K562 (cell line): Measurements from ENCODE around the gene ANGEL2. TPM values are rescaled to one million over a fixed set of nuclear protein-coding genes. Genes with fewer than 3 reads are reported as not detected.
A peak's percentile ranks its signal among the peaks of the same experiment; 100 is the strongest.

Source experiments
- CHD1 ChIP-seq: fragments of 200-600 bp; sonication (generic); IDR thresholded peaks from one replicate; pipeline ENCODE4 v1.6.1; 2012; ENCODE audit warnings: mild to moderate bottlenecking, moderate library complexity, low read length, inconsistent platforms
- L3MBTL2 ChIP-seq: fragments of 450-650 bp; IDR thresholded peaks from 2 replicates; pipeline ENCODE4 v1.6.1; 2016; ENCODE audit warnings: mild to moderate bottlenecking, moderate library complexity
- MEIS2 ChIP-seq: fragments of 450-650 bp; IDR thresholded peaks from 2 replicates; pipeline ENCODE4 v1.6.1; 2014; ENCODE audit warnings: mild to moderate bottlenecking; ENCODE audit not compliant: partially characterized antibody
- MTA3 ChIP-seq: fragments of 450-650 bp; formaldehyde crosslinking; IDR thresholded peaks from 2 replicates; pipeline ENCODE4 v1.6.1; 2017; ENCODE audit warnings: mild to moderate bottlenecking, borderline replicate concordance
- NFATC3 ChIP-seq: fragments of 450-650 bp; IDR thresholded peaks from 2 replicates; pipeline ENCODE4 v1.6.1; 2017; ENCODE audit warnings: mild to moderate bottlenecking
- NFRKB ChIP-seq: fragments of 450-650 bp; IDR thresholded peaks from 2 replicates; pipeline ENCODE4 v1.6.1; 2016; ENCODE audit warnings: low read depth
- SMARCA4 ChIP-seq: fragments of 450-650 bp; IDR thresholded peaks from 2 replicates; pipeline ENCODE4 v1.6.1; 2016
- TAF1 ChIP-seq: IDR thresholded peaks from 2 replicates; pipeline ENCODE4 v1.6.1; 2011; ENCODE audit warnings: mild to moderate bottlenecking, low read length, moderate library complexity; ENCODE audit not compliant: insufficient read depth, control insufficient read depth, severe bottlenecking; ENCODE audit errors: extremely low read depth
- TEAD2 ChIP-seq: fragments of 450-650 bp; IDR thresholded peaks from 2 replicates; pipeline ENCODE4 v1.6.1; 2016; ENCODE audit warnings: missing genetic modification characterization, control low read depth, missing compliant biosample characterization
- ZNF197 ChIP-seq: fragments of 200-800 bp; sonication (Bioruptor generic); IDR thresholded peaks from 2 replicates; pipeline ENCODE4 v1.6.1; 2016; ENCODE audit warnings: low read depth, missing genetic modification characterization, missing compliant biosample characterization
- polyA plus RNA-seq, 8 experiments: library from polyadenylated mRNA; depleted of rRNA in 4 of 8; stranded (reverse) in 5 of 8; unstranded in 3 of 8; fragments of >200 nt; fragmentation: Nextera tagmentation in 2 of 8; fragmentation: Illumina TruSeq in 1 of 8; extraction: Ambion mirVana in 2 of 8; extraction: Trizol in 1 of 8; gene quantifications; 2 replicates each; pipeline versions ENCODE4 v1.2.1 to v1.2.3, GENCODE V29; 2011 to 2014; ENCODE audit warnings: inconsistent platforms in 1 of 8, missing spikeins in 1 of 8
- total RNA-seq, 7 experiments: library from RNA; depleted of rRNA in 6 of 7; stranded (reverse); fragments of >200 nt in 6 of 7; fragmentation: Illumina TruSeq in 2 of 7; extraction: Trizol in 2 of 7; gene quantifications; 2 replicates each; pipeline versions ENCODE4 v1.2.1 to v1.2.3, GENCODE V29; 2011 to 2021; ENCODE audit warnings: low replicate concordance in 1 of 7
- TF ChIP-seq, protein P1 (sequence below): sonication (generic); IDR thresholded peaks from 2 replicates; pipeline ENCODE4 v1.6.1; 2016
- TF ChIP-seq, protein P2 (sequence below): fragments of 450-650 bp; IDR thresholded peaks from 2 replicates; pipeline ENCODE4 v1.6.1; 2016; ENCODE audit warnings: borderline replicate concordance
- TF ChIP-seq, protein P3 (sequence below): fragments of 250-450 bp; sonication (Bioruptor Pico); IDR thresholded peaks from 2 replicates; pipeline ENCODE4 v1.8.0; 2022; ENCODE audit warnings: moderate library complexity, mild to moderate bottlenecking, inconsistent platforms

Gene ANGEL2
- total and polyA plus RNA-seq, 9 of the 15 experiments (the other 6 are each of a cell fraction or from before 2014, with no cell fraction given) = 6.8 to 34.6 (median 26.2) TPM

DNA sequence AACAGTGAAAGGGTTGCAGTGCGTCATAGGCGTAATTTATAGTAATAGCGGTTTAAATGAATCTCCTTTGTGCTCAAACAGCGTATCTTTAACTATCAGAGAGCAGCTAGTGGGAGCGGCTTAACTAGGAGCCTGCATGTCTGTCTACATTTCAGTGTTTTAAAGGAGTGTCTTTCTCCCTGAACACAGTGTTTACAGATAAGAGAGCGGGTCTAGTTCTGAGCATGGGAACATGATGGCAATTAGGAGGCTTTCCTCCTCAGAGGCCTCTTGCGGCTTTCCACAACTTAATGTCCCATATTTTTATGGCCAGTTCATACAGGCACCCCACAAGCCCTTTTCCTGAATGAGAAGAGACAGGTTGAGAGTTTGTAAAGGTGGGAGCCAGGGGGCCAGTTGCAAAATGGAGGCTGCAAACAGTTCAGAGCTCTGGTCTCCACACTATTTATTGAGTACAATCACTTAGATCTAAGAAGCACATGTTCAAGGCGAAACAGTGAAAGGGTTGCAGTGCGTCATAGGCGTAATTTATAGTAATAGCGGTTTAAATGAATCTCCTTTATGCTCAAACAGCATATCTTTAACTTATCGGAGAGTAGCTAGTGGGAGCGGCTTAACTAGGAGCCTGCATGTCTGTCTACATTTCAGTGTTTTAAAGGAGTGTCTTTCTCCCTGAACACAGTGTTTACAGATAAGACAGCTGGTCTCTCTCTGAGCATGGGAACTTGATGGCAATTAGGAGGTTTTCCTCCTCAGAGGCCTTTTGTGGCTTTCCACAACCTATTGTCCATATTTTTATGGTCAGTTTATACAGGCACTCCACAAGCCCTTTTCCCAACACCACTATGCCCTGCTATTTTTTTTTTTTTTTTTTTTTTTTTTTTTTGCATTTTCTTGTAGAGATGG lies 29.9 kb upstream of the ANGEL2 start (continued):
- TF ChIP-seq, protein P1, sequence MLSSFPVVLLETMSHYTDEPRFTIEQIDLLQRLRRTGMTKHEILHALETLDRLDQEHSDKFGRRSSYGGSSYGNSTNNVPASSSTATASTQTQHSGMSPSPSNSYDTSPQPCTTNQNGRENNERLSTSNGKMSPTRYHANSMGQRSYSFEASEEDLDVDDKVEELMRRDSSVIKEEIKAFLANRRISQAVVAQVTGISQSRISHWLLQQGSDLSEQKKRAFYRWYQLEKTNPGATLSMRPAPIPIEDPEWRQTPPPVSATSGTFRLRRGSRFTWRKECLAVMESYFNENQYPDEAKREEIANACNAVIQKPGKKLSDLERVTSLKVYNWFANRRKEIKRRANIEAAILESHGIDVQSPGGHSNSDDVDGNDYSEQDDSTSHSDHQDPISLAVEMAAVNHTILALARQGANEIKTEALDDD = peak; percentile 95
- TF ChIP-seq L3MBTL2 = peak; percentile 85
- TF ChIP-seq ZNF197 (CRISPR knock-in tag) = peak; percentile 92
- TF ChIP-seq, protein P2, sequence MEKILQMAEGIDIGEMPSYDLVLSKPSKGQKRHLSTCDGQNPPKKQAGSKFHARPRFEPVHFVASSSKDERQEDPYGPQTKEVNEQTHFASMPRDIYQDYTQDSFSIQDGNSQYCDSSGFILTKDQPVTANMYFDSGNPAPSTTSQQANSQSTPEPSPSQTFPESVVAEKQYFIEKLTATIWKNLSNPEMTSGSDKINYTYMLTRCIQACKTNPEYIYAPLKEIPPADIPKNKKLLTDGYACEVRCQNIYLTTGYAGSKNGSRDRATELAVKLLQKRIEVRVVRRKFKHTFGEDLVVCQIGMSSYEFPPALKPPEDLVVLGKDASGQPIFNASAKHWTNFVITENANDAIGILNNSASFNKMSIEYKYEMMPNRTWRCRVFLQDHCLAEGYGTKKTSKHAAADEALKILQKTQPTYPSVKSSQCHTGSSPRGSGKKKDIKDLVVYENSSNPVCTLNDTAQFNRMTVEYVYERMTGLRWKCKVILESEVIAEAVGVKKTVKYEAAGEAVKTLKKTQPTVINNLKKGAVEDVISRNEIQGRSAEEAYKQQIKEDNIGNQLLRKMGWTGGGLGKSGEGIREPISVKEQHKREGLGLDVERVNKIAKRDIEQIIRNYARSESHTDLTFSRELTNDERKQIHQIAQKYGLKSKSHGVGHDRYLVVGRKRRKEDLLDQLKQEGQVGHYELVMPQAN = peak; percentile 29; the same call in 1 of the 2 replicates
- TF ChIP-seq, protein P3, sequence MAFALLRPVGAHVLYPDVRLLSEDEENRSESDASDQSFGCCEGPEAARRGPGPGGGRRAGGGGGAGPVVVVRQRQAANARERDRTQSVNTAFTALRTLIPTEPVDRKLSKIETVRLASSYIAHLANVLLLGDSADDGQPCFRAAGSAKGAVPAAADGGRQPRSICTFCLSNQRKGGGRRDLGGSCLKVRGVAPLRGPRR (CRISPR knock-in tag) = peak; percentile 65; the same call in 1 of the 2 replicates
- peak; percentile 75 for TF ChIP-seq CHD1
- peak; percentile 76; the same call in 1 of the 2 replicates for TF ChIP-seq MTA3
- peak; percentile 98 for TF ChIP-seq NFRKB
- TF ChIP-seq TEAD2 = peak; percentile 21; the same call in 1 of the 2 replicates
- peak; percentile 70; the same call in 1 of the 2 replicates for TF ChIP-seq SMARCA4
- peak; percentile 25 for TF ChIP-seq TAF1
- peak; percentile 76 for TF ChIP-seq MEIS2
- TF ChIP-seq NFATC3 = 0 out of 2 replicates have a peak, but pooled peaks have one; percentile 28
